HepG2 (cell line): Measurements from ENCODE around the gene PRKCZ. TPM values are rescaled to one million over a fixed set of nuclear protein-coding genes. Genes with fewer than 3 reads are reported as not detected.
A peak's percentile ranks its signal among the peaks of the same experiment; 100 is the strongest.

Experiments used
- EEA1 ChIP-seq: sonication (generic); formaldehyde crosslinking; IDR thresholded peaks from 2 replicates; pipeline ENCODE4 v1.5.1; 2020; ENCODE audit warnings: mild to moderate bottlenecking, missing genetic modification reagents, borderline replicate concordance
- ETS1 ChIP-seq: sonication (generic); formaldehyde crosslinking; IDR thresholded peaks from 2 replicates; pipeline ENCODE4 v1.4.0; 2020; ENCODE audit warnings: missing genetic modification reagents
- ETV5 ChIP-seq: IDR thresholded peaks from 2 replicates; pipeline ENCODE4 v1.6.1; 2018; ENCODE audit warnings: missing biosample characterization, missing genetic modification reagents, inconsistent platforms, borderline replicate concordance
- FOXA3 ChIP-seq: IDR thresholded peaks from 2 replicates; pipeline ENCODE4 v1.6.1; 2016; ENCODE audit warnings: missing genetic modification reagents, missing compliant biosample characterization
- GLMP ChIP-seq: sonication (generic); formaldehyde crosslinking; IDR thresholded peaks from 2 replicates; pipeline ENCODE4 v1.9.0; 2021; ENCODE audit warnings: missing genetic modification reagents, mild to moderate bottlenecking, borderline replicate concordance
- HCFC1 ChIP-seq: fragments of 150-350 bp; IDR thresholded peaks from 2 replicates; pipeline ENCODE4 v1.6.1; 2014; ENCODE audit warnings: low read depth, low read length
- HIC2 ChIP-seq: sonication (generic); formaldehyde crosslinking; IDR thresholded peaks from 2 replicates; pipeline ENCODE4 v1.9.0; 2022; ENCODE audit warnings: low read depth, missing genetic modification reagents
- HNRNPH1 ChIP-seq: fragments of 200-400 bp; formaldehyde crosslinking; optimal IDR thresholded peaks from 2 replicates; pipeline ENCODE3; 2017; ENCODE audit warnings: mild to moderate bottlenecking, low read depth, low read length
- HOXA9 ChIP-seq: sonication (generic); formaldehyde crosslinking; IDR thresholded peaks from 2 replicates; pipeline ENCODE4 v1.8.1; 2022; ENCODE audit warnings: missing genetic modification reagents, mild to moderate bottlenecking, moderate library complexity, borderline replicate concordance
- KDM2A ChIP-seq: sonication (generic); formaldehyde crosslinking; IDR thresholded peaks from 2 replicates; pipeline ENCODE4 v1.4.0; 2020; ENCODE audit warnings: low read depth, missing genetic modification reagents, borderline replicate concordance
- NR0B2 ChIP-seq: sonication (generic); formaldehyde crosslinking; IDR thresholded peaks from 2 replicates; pipeline ENCODE4 v1.4.0; 2020; ENCODE audit warnings: mild to moderate bottlenecking, missing genetic modification reagents
- NR2F1 ChIP-seq, 2 experiments: fragments of 450-650 bp in 1 of 2; formaldehyde crosslinking in 1 of 2; IDR thresholded peaks; 2 replicates each; pipeline versions ENCODE4 v1.5.0 to v1.6.1; 2016 to 2020; ENCODE audit warnings: mild to moderate bottlenecking in 1 of 2, missing compliant biosample characterization in 1 of 2, missing genetic modification reagents in 1 of 2, moderate library complexity in 1 of 2
- PHB2 ChIP-seq: fragments of 450-650 bp; IDR thresholded peaks from 2 replicates; pipeline ENCODE4 v1.6.1; 2018; ENCODE audit not compliant: partially characterized antibody
- PHF21A ChIP-seq: sonication (generic); formaldehyde crosslinking; IDR thresholded peaks from 2 replicates; pipeline ENCODE4 v1.5.0; 2020; ENCODE audit warnings: mild to moderate bottlenecking, missing genetic modification reagents
- RFXANK ChIP-seq: IDR thresholded peaks from 2 replicates; pipeline ENCODE4 v1.6.1; 2016
- RNF2 ChIP-seq: fragments of 450-650 bp; conservative IDR thresholded peaks from 2 replicates; pipeline ENCODE4 v1.6.1; 2016; ENCODE audit warnings: low read depth
- SAFB2 ChIP-seq: sonication (generic); formaldehyde crosslinking; IDR thresholded peaks from 2 replicates; pipeline ENCODE4 v1.5.1; 2020; ENCODE audit warnings: missing genetic modification reagents, low read depth, mild to moderate bottlenecking, borderline replicate concordance
- SETDB1 ChIP-seq: sonication (generic); formaldehyde crosslinking; IDR thresholded peaks from 2 replicates; pipeline ENCODE4 v1.5.1; 2020; ENCODE audit warnings: missing genetic modification reagents, mild to moderate bottlenecking, borderline replicate concordance
- SMAD9 ChIP-seq: sonication (generic); formaldehyde crosslinking; IDR thresholded peaks from 2 replicates; pipeline ENCODE4 v1.5.1; 2020; ENCODE audit warnings: mild to moderate bottlenecking, missing genetic modification reagents
- SP5 ChIP-seq: IDR thresholded peaks from 2 replicates; pipeline ENCODE4 v1.6.1; 2016; ENCODE audit warnings: low read depth, borderline replicate concordance
- SRSF9 ChIP-seq: fragments of 200-400 bp; formaldehyde crosslinking; IDR thresholded peaks from 2 replicates; pipeline ENCODE4 v1.6.1; 2018; ENCODE audit warnings: borderline replicate concordance, mild to moderate bottlenecking, low read depth, low read length; ENCODE audit not compliant: insufficient read depth, poor library complexity, severe bottlenecking
- ZBTB21 ChIP-seq: sonication (generic); formaldehyde crosslinking; IDR thresholded peaks from 2 replicates; pipeline ENCODE4 v1.4.0; 2020; ENCODE audit warnings: missing genetic modification reagents
- ZFP36L1 ChIP-seq: sonication (generic); formaldehyde crosslinking; IDR thresholded peaks from 2 replicates; pipeline ENCODE4 v1.8.0; 2022; ENCODE audit warnings: mild to moderate bottlenecking, missing genetic modification reagents, moderate library complexity
- ZFYVE20 ChIP-seq: sonication (generic); formaldehyde crosslinking; IDR thresholded peaks from 2 replicates; pipeline ENCODE4 v1.8.0; 2023; ENCODE audit warnings: low read depth, mild to moderate bottlenecking, moderate library complexity, missing genetic modification reagents, borderline replicate concordance
- ZKSCAN8 ChIP-seq: IDR thresholded peaks from 2 replicates; pipeline ENCODE4 v1.6.1; 2016; ENCODE audit warnings: borderline replicate concordance, missing genetic modification reagents, missing compliant biosample characterization
- ZNF775 ChIP-seq: sonication (generic); formaldehyde crosslinking; IDR thresholded peaks from 2 replicates; pipeline ENCODE4 v1.4.0; 2020; ENCODE audit warnings: missing genetic modification reagents, mild to moderate bottlenecking, moderate library complexity, borderline replicate concordance
- polyA plus RNA-seq, 8 experiments: library from polyadenylated mRNA; depleted of rRNA in 3 of 8; stranded (reverse) in 7 of 8; unstranded in 1 of 8; fragments of >200 nt; fragmentation: Illumina TruSeq in 4 of 8; extraction: Trizol in 4 of 8; gene quantifications; 2 replicates each; pipeline versions ENCODE4 v1.2.1 to v1.2.3, GENCODE V29; 2011 to 2016; ENCODE audit warnings: low read depth in 4 of 8, missing spikeins in 1 of 8, mixed read lengths in 1 of 8; ENCODE audit not compliant: insufficient read depth in 1 of 8
- total RNA-seq, 5 experiments: library from RNA; depleted of rRNA; stranded (reverse); fragments of >200 nt; fragmentation: Illumina TruSeq; extraction: Trizol; gene quantifications; 2 replicates each; pipeline ENCODE4 v1.2.3, GENCODE V29; 2016; ENCODE audit warnings: low read depth in 1 of 5

Gene PRKCZ
- total and polyA plus RNA-seq, 2 of the 13 experiments (the other 11 are each of a cell fraction or from before 2014, with no cell fraction given) = 34.7 to 85.2 TPM

- peak; percentile 84 for TF ChIP-seq PHF21A (CRISPR knock-in tag)
- TF ChIP-seq SAFB2 (CRISPR knock-in tag) = 0 out of 2 replicates have a peak, but pooled peaks have one; percentile 30
- peak; percentile 67; the same call in 1 of the 2 replicates for TF ChIP-seq FOXA3 (CRISPR knock-in tag)
- no peak for TF ChIP-seq PHB2
- peak; percentile 29; the same call in 1 of the 2 replicates for TF ChIP-seq ETV5
- no peak for TF ChIP-seq ZBTB21
- TF ChIP-seq HIC2 (CRISPR knock-in tag) = no peak
- no peak for TF ChIP-seq RFXANK (CRISPR knock-in tag)
- no peak for TF ChIP-seq GLMP (CRISPR knock-in tag)
- no peak for TF ChIP-seq SRSF9
- TF ChIP-seq ZKSCAN8 (CRISPR knock-in tag) = 0 out of 2 replicates have a peak, but pooled peaks have one; percentile 49
- no peak; a peak in 1 of 4 replicates for TF ChIP-seq NR2F1 (CRISPR knock-in tag; IDR thresholded peaks at IDR 0.05)
- TF ChIP-seq EEA1 (CRISPR knock-in tag) = no peak
- peak; percentile 31; the same call in 1 of the 2 replicates for TF ChIP-seq SP5 (CRISPR knock-in tag)
- TF ChIP-seq ZNF775 (CRISPR knock-in tag) = no peak
- no peak; the same call in 1 of the 2 replicates for TF ChIP-seq KDM2A (CRISPR knock-in tag)
- no peak for TF ChIP-seq HOXA9 (CRISPR knock-in tag)
- TF ChIP-seq RNF2 = no peak
- no peak for TF ChIP-seq ETS1
- TF ChIP-seq HNRNPH1 = peak; percentile 42
- no peak for TF ChIP-seq NR0B2
- no peak for TF ChIP-seq ZFYVE20
- no peak for TF ChIP-seq SETDB1 (CRISPR knock-in tag)
- TF ChIP-seq SMAD9 (CRISPR knock-in tag) = no peak
- no peak for TF ChIP-seq HCFC1
- TF ChIP-seq ZFP36L1 (CRISPR knock-in tag) = peak; percentile 31; the same call in 1 of the 2 replicates
These were observed 84.6 kb downstream of the PRKCZ start (continued) for GRCh38 chr1:2134621-2135307.
